ENCODE measurements around the gene AIF1L.

AIF1L gene

DNA sequence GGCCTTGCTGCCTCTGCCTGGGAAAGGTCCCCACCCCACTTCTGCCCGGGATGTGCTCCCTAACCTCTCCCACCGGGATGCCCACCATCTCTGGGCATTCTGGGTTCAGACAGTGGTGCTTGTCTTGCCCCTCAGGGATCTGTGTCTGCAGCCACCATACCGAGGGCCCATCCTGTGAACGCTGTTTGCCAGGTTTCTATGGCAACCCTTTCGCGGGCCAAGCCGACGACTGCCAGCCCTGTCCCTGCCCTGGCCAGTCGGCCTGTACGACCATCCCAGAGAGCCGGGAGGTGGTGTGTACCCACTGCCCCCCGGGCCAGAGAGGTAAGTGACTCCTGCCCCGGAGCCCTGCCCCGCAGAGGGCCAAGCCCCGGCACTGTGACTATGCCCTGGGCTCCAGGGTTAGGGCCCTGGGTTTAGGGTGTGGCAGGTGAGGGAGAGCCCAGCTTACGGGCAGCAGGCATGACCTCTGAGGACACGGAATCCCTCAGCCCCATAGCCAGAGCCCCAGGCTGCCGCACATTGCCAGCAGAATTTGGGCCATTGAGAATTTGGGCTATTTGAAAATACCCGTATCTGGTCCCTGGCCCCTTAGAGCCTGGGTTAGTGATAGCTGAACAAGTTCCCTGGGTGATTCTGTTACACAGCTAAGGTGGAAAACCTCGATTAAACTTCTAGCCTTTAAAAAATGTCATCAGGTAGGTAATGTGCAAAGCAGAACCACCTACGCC, 35.3 kb upstream of the AIF1L start:
- Histone ChIP-seq H3K9me3 (ENCODE audit: control insufficient read depth in 1 of 2, low read length in 2 of 2) (no peaks in the 10 kb centered on the region), H3K9ac (ENCODE audit: low read depth in 1 of 2, low read length in 2 of 2) (no peak overlapping the region), H3K27me3 (ENCODE audit: control insufficient read depth in 1 of 2, insufficient read depth in 2 of 2, low read length in 2 of 2) (no peaks in the 10 kb centered on the region), H3K4me1 (ENCODE audit: control insufficient read depth in 1 of 2, insufficient read depth in 2 of 2, low read length in 2 of 2) (no peaks in the 10 kb centered on the region), H3K27ac (ENCODE audit: low read depth, low read length) (no peak overlapping the region), H3K4me3 (ENCODE audit: low read depth in 1 of 2, low read length in 2 of 2) (no peak overlapping the region), H3K36me3 (ENCODE audit: control insufficient read depth in 1 of 2, insufficient read depth in 2 of 2, low read length in 2 of 2) (no peaks in the 10 kb centered on the region)

DNA sequence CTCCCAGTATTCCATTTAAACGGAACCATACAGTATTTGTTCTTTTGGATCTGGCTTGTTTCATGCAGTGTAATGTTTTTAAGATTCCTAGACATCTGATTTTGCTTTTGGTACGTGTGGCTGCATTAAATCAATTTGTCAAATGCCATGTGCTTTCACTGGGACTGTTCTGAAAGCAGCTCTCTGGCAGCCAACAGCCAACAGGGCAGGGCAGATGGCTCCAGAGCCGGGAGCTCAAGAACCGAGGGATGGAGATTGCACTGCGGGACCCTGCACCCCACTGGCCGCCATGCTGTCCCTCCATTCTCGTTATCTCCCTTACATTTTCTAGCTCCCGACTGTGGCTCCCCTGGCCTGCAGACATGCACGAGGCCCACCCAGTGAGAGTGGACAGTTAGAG, 33.4 kb upstream of the AIF1L start:
- H3K36me3 ChIP-seq (ENCODE audit: control insufficient read depth in 1 of 2, insufficient read depth in 2 of 2, low read length in 2 of 2): no peaks in the 10 kb centered on the region
- no peak overlapping the region for H3K4me3 ChIP-seq (ENCODE audit: low read depth in 1 of 2, low read length in 2 of 2)
- no peak overlapping the region for H3K27ac ChIP-seq (ENCODE audit: low read depth, low read length)
- no peaks in the 10 kb centered on the region for H3K9me3 ChIP-seq (ENCODE audit: control insufficient read depth in 1 of 2, low read length in 2 of 2)
- no peak overlapping the region for H3K9ac ChIP-seq (ENCODE audit: low read depth in 1 of 2, low read length in 2 of 2)
- no peaks in the 10 kb centered on the region for H3K4me1 ChIP-seq (ENCODE audit: control insufficient read depth in 1 of 2, insufficient read depth in 2 of 2, low read length in 2 of 2)
- H3K27me3 ChIP-seq (ENCODE audit: control insufficient read depth in 1 of 2, insufficient read depth in 2 of 2, low read length in 2 of 2): no peaks in the 10 kb centered on the region

DNA sequence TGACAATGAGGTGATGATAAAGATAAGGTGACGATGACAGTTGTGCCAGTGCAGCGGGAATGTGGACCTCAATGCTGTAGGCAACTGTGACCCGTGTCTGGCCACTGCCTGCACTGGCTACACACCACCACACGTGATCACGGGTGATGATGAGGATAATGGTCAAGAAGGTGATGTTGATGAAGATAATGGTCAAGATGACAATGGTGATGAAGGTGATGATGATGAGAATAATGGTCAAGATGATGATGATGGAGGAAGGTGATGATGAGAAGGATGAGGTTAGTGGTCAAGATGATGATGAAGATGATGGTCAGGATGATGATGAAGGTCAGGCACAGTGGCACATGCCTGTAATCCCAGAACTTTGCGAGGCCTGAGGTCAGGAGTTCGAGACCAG, 30.7 kb upstream of the AIF1L start:
- no peaks in the 10 kb centered on the region for H3K36me3 ChIP-seq (ENCODE audit: control insufficient read depth in 1 of 2, insufficient read depth in 2 of 2, low read length in 2 of 2)

DNA sequence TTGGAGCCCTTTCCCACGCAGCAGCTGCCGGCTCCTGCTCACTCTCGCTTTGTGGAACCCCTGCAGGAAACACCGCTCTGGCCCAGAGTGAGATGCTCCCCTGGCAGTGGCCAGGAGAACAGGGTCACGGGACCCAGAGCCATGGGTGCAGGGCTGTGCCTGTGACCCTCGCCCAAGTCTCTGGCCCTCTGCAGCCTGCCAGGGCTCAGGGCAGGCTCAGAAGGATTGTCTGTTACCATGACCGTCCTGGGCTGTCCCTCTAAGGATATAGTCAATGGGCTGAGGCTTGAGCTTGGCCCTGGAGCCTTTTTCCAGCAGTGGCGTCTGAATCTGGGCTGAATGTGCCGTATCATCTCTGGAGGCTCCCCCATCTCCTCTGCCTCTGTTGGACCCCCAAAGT, 28.7 kb upstream of the AIF1L start:
- no peaks in the 10 kb centered on the region for H3K27me3 ChIP-seq (ENCODE audit: control insufficient read depth in 1 of 2, insufficient read depth in 2 of 2, low read length in 2 of 2)
- no peaks in the 10 kb centered on the region for H3K36me3 ChIP-seq (ENCODE audit: control insufficient read depth in 1 of 2, insufficient read depth in 2 of 2, low read length in 2 of 2)
- H3K4me1 ChIP-seq (ENCODE audit: control insufficient read depth in 1 of 2, insufficient read depth in 2 of 2, low read length in 2 of 2): no peaks in the 10 kb centered on the region
- H3K27ac ChIP-seq (ENCODE audit: low read depth, low read length): no peak overlapping the region
- H3K9me3 ChIP-seq (ENCODE audit: control insufficient read depth in 1 of 2, low read length in 2 of 2): no peaks in the 10 kb centered on the region
- H3K4me3 ChIP-seq (ENCODE audit: low read depth in 1 of 2, low read length in 2 of 2): no peak overlapping the region
- no peak overlapping the region for H3K9ac ChIP-seq (ENCODE audit: low read depth in 1 of 2, low read length in 2 of 2)

More for the DNA sequence above, 30.7 kb upstream of the AIF1L start:
- no peak overlapping the region for H3K4me3 ChIP-seq (ENCODE audit: low read depth in 1 of 2, low read length in 2 of 2)
- H3K4me1 ChIP-seq (ENCODE audit: control insufficient read depth in 1 of 2, insufficient read depth in 2 of 2, low read length in 2 of 2): no peaks in the 10 kb centered on the region
- H3K9ac ChIP-seq (ENCODE audit: low read depth in 1 of 2, low read length in 2 of 2): no peak overlapping the region
- no peaks in the 10 kb centered on the region for H3K27me3 ChIP-seq (ENCODE audit: control insufficient read depth in 1 of 2, insufficient read depth in 2 of 2, low read length in 2 of 2)
- no peak overlapping the region for H3K27ac ChIP-seq (ENCODE audit: low read depth, low read length)
- no peaks in the 10 kb centered on the region for H3K9me3 ChIP-seq (ENCODE audit: control insufficient read depth in 1 of 2, low read length in 2 of 2)

DNA sequence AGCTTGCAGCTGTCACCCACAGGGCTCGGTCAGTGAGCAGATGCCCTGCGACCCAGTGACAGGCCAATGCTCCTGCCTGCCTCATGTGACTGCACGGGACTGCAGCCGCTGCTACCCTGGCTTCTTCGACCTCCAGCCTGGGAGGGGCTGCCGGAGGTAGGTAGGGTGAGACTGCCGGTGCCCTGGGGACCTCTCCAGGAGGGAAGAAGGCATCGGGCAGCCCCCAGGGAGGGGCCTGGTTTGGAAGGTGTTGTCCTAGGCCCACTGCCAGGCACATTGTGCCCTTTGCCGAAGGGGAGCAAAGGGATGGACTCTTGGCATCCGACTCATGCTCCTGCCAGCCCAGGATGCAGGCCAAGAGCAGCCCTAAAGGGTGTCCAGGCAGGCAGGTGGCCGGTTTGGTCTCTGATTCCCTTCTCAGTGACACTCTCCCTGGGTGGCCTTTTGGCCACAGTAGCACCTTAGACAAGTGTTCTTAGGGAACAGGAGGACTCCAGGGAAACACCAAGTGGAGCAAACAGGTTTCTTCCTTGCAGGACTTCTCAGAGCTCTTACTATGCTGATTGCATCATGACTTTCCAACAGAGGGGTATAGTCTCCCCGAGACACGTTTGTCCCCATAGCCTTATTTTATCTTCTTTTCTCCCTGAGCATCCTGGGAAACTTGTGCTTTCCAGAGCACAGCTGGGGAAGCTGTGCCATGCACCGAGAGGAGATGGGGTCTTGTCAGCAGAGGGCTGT, 28.1 kb upstream of the AIF1L start:
- Histone ChIP-seq H3K36me3 (ENCODE audit: control insufficient read depth in 1 of 2, insufficient read depth in 2 of 2, low read length in 2 of 2) (no peaks in the 10 kb centered on the region), H3K4me3 (ENCODE audit: low read depth in 1 of 2, low read length in 2 of 2) (no peak overlapping the region), H3K4me1 (ENCODE audit: control insufficient read depth in 1 of 2, insufficient read depth in 2 of 2, low read length in 2 of 2) (no peaks in the 10 kb centered on the region), H3K9me3 (ENCODE audit: control insufficient read depth in 1 of 2, low read length in 2 of 2) (no peaks in the 10 kb centered on the region), H3K27ac (ENCODE audit: low read depth, low read length) (no peak overlapping the region), H3K9ac (ENCODE audit: low read depth in 1 of 2, low read length in 2 of 2) (no peak overlapping the region), H3K27me3 (ENCODE audit: control insufficient read depth in 1 of 2, insufficient read depth in 2 of 2, low read length in 2 of 2) (no peaks in the 10 kb centered on the region)

DNA sequence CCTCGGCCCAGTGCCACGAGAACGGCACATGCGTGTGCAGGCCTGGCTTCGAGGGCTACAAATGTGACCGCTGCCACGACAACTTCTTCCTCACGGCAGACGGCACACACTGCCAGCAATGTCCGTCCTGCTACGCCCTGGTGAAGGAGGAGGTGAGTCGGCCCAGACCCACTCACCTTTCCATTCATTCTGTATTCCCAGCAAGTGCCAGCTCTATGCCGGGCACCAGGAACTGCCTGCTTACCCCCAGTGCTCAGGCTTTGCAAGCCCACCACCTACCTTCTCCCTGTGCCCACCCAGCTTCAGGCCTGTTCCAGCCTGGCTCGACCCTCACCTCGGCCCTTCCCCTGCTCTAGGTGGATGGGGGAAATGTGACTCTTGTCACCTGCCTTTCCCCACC, 26.6 kb upstream of the AIF1L start:
- Histone ChIP-seq H3K36me3 (ENCODE audit: control insufficient read depth in 1 of 2, insufficient read depth in 2 of 2, low read length in 2 of 2) (no peaks in the 10 kb centered on the region), H3K4me1 (ENCODE audit: control insufficient read depth in 1 of 2, insufficient read depth in 2 of 2, low read length in 2 of 2) (no peaks in the 10 kb centered on the region), H3K4me3 (ENCODE audit: low read depth in 1 of 2, low read length in 2 of 2) (no peak overlapping the region), H3K9ac (ENCODE audit: low read depth in 1 of 2, low read length in 2 of 2) (no peak overlapping the region), H3K27ac (ENCODE audit: low read depth, low read length) (no peak overlapping the region), H3K27me3 (ENCODE audit: control insufficient read depth in 1 of 2, insufficient read depth in 2 of 2, low read length in 2 of 2) (no peaks in the 10 kb centered on the region), H3K9me3 (ENCODE audit: control insufficient read depth in 1 of 2, low read length in 2 of 2) (no peaks in the 10 kb centered on the region)

DNA sequence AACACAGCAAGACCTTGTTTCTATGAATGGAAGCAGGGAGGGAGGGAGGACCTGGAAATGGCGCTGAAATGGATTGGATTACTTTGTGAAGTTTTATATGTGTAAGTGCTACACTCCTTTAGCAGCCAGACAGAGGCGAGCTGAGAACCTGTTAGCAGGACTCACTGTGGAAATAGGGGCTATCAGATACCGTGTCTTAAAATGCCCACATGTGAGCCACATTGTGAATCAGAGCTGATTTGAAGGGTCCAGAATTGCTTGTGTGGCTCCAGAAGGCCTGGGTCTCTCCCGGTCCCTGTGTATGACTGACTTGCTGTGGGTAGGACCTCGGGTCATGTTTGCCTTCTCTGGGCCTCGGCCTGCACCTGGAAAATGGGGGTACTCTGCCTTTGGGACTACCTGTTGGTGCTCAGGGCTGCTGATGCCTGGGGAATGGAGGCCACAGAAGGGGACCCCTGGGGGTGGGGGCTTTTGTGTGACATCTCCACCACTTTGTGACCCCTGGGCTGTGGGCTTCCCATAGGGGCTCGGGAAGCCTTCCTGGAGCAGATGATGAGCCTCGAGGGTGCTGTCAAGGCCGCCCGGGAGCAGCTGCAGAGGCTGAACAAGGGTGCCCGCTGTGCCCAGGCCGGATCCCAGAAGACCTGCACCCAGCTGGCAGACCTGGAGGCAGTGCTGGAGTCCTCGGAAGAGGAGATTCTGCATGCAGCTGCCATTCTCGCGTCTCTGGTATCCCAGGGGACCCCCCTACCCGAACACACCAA, 24.0 kb upstream of the AIF1L start:
- Histone ChIP-seq H3K4me1 (ENCODE audit: control insufficient read depth in 1 of 2, insufficient read depth in 2 of 2, low read length in 2 of 2) (no peaks in the 10 kb centered on the region), H3K9ac (ENCODE audit: low read depth in 1 of 2, low read length in 2 of 2) (no peak overlapping the region), H3K27me3 (ENCODE audit: control insufficient read depth in 1 of 2, insufficient read depth in 2 of 2, low read length in 2 of 2) (no peaks in the 10 kb centered on the region), H3K27ac (ENCODE audit: low read depth, low read length) (no peak overlapping the region), H3K36me3 (ENCODE audit: control insufficient read depth in 1 of 2, insufficient read depth in 2 of 2, low read length in 2 of 2) (no peaks in the 10 kb centered on the region), H3K9me3 (ENCODE audit: control insufficient read depth in 1 of 2, low read length in 2 of 2) (no peaks in the 10 kb centered on the region), H3K4me3 (ENCODE audit: low read depth in 1 of 2, low read length in 2 of 2) (no peak overlapping the region)

DNA sequence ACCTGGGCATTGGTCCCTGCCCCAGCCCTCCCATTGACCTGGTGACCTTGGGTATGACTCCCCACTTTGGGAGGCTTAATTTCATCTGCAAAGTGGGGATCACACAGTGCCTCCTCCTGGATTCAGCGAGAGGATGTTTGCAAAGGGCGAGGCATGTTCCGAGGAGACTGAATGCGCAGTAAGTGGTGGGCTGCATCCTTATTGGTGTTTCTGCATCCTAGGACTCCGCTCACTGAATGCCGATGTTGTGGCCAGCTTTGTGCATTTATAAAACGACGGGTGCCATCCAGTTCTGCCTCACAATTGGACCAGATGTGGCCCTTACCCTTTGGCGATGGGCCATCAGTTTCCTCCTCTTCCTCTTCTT, 23.5 kb upstream of the AIF1L start:
- H3K9me3 ChIP-seq (ENCODE audit: control insufficient read depth in 1 of 2, low read length in 2 of 2): no peaks in the 10 kb centered on the region
- H3K4me1 ChIP-seq (ENCODE audit: control insufficient read depth in 1 of 2, insufficient read depth in 2 of 2, low read length in 2 of 2): no peaks in the 10 kb centered on the region
- H3K4me3 ChIP-seq (ENCODE audit: low read depth in 1 of 2, low read length in 2 of 2): no peak overlapping the region
- H3K9ac ChIP-seq (ENCODE audit: low read depth in 1 of 2, low read length in 2 of 2): no peak overlapping the region
- H3K27ac ChIP-seq (ENCODE audit: low read depth, low read length): no peak overlapping the region
- no peaks in the 10 kb centered on the region for H3K36me3 ChIP-seq (ENCODE audit: control insufficient read depth in 1 of 2, insufficient read depth in 2 of 2, low read length in 2 of 2)
- H3K27me3 ChIP-seq (ENCODE audit: control insufficient read depth in 1 of 2, insufficient read depth in 2 of 2, low read length in 2 of 2): no peaks in the 10 kb centered on the region

DNA sequence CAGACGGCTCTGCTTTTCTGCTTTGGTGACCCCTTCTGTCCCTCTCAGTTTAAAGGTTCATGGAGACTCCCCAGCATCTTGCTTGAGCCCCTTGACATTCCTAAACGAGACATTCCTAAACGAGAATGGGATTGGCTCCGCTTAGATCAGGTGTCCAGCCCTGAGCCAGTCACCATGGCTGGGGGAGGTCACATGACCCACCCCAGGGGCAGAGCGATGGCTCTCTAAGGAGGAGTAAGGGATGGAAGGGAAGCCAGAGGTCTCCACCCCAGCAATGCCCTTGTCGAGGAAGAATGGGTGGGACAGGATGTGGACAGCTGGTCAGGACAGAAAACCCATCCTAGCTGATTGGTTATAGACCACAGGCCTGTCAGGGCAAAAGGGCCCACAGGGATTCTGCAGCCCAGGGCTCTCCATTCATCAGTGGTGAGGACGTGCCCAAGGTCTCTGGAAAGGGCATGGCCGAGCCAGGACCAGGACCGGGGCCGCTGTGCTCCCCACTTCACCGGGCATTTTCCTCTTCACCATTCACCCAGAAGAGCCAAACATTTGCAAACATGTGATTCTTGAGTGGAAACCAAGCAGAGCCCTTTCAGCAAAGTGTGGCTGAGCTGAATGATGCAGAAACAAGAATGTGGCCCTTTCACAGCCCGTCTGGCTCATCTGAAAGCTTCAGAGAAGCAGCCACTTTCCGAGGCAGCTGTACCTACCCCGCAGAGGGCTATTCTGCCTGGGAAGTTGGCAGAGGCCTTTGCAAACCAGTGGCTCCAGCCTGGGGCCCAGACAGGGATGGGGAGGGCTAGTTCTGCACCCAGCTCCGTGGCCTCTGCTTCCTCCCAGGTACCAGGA, 19.8 kb upstream of the AIF1L start:
- H3K27me3 ChIP-seq (ENCODE audit: control insufficient read depth in 1 of 2, insufficient read depth in 2 of 2, low read length in 2 of 2): no peaks in the 10 kb centered on the region
- H3K9me3 ChIP-seq (ENCODE audit: control insufficient read depth in 1 of 2, low read length in 2 of 2): no peaks in the 10 kb centered on the region
- H3K4me1 ChIP-seq (ENCODE audit: control insufficient read depth in 1 of 2, insufficient read depth in 2 of 2, low read length in 2 of 2): no peaks in the 10 kb centered on the region
- no peak overlapping the region for H3K9ac ChIP-seq (ENCODE audit: low read depth in 1 of 2, low read length in 2 of 2)
- no peaks in the 10 kb centered on the region for H3K36me3 ChIP-seq (ENCODE audit: control insufficient read depth in 1 of 2, insufficient read depth in 2 of 2, low read length in 2 of 2)
- H3K27ac ChIP-seq (ENCODE audit: low read depth, low read length): no peak overlapping the region
- H3K4me3 ChIP-seq (ENCODE audit: low read depth in 1 of 2, low read length in 2 of 2): no peak overlapping the region

Data from duodenal mucosa (tissue), 2 donors.